ENCODE data around the gene ERP44.

Gene ERP44

DNA sequence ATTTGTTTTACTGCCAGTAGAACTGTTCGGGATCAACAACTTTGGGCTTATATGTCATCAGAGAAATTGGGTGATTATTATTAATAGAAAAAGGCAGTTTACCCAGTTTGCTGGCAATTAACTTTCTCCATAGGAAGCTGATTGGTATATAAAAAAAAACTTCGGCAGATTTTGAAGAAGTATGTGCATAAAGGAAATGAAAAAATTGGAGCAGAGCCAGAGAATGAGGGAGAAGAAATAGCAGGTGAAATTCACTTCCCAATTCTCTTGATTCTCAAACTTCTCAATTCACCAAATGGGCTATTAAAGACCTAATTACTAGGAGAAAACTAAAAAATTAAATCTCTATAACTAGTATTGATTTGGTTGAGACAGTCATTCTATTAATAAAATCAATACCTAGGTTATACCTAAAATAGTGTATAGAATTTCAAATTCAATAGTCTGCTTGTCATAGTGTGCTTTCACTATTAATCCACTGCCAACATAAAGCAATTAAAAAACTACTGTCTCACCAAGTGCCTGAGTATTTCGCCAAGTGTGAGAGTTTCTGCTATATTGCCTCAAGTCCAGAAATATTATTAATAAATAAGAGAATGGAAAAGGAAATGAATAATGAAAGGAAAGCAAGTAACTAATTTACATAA lies 144.8 kb downstream of the ERP44 start:
- no peaks in the 10 kb centered on the region for H3K27me3 ChIP-seq (ENCODE audit: insufficient read depth, poor library complexity, severe bottlenecking)

DNA sequence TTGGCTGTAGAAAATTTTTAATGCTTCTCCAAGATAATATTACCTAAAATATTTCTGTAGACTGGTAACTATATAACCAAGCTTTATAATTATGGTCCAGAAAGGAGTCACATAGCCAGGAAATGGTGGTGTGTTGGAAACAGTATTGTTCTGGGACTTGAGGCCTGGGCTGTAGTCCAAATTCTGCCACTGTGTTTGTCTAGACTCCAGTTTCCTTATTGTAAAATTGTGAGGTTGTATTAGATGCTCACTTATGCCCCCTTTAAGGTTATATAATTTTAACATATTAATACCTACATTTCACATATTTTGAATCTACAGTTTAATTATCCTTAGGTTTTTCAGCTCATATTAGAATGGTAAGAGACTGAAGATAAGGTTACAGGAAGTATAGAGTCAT lies 149.9 kb downstream of the ERP44 start:
- no peak overlapping the region for H3K4me3 ChIP-seq (replicated peaks; ENCODE audit: insufficient read depth, low read length)
- DNase-seq (ENCODE audit: low read depth in 1 of 2, low spot score in 1 of 2), result no peak
- TF ChIP-seq, protein P1, sequence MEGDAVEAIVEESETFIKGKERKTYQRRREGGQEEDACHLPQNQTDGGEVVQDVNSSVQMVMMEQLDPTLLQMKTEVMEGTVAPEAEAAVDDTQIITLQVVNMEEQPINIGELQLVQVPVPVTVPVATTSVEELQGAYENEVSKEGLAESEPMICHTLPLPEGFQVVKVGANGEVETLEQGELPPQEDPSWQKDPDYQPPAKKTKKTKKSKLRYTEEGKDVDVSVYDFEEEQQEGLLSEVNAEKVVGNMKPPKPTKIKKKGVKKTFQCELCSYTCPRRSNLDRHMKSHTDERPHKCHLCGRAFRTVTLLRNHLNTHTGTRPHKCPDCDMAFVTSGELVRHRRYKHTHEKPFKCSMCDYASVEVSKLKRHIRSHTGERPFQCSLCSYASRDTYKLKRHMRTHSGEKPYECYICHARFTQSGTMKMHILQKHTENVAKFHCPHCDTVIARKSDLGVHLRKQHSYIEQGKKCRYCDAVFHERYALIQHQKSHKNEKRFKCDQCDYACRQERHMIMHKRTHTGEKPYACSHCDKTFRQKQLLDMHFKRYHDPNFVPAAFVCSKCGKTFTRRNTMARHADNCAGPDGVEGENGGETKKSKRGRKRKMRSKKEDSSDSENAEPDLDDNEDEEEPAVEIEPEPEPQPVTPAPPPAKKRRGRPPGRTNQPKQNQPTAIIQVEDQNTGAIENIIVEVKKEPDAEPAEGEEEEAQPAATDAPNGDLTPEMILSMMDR (IDR thresholded peaks at IDR 0.05; ENCODE audit: insufficient read depth, low read length), result no peak
- no peaks in the 10 kb centered on the region for H3K27me3 ChIP-seq (ENCODE audit: insufficient read depth, poor library complexity, severe bottlenecking)
- H3K27ac ChIP-seq (replicated peaks), result no peak overlapping the region

More for the DNA sequence above, 144.8 kb downstream of the ERP44 start:
- no peak overlapping the region for H3K27ac ChIP-seq (replicated peaks)
- peak; percentile 20; the same call in 1 of the 2 replicates for TF ChIP-seq SPI1 (IDR thresholded peaks at IDR 0.05; ENCODE audit: borderline replicate concordance, low read depth)
- TF ChIP-seq, protein P1 (IDR thresholded peaks at IDR 0.05; ENCODE audit: insufficient read depth, low read length), result no peak
- DNase-seq (ENCODE audit: low read depth in 1 of 2, low spot score in 1 of 2), result no peak
- no peak overlapping the region for H3K4me3 ChIP-seq (replicated peaks; ENCODE audit: insufficient read depth, low read length)

DNA sequence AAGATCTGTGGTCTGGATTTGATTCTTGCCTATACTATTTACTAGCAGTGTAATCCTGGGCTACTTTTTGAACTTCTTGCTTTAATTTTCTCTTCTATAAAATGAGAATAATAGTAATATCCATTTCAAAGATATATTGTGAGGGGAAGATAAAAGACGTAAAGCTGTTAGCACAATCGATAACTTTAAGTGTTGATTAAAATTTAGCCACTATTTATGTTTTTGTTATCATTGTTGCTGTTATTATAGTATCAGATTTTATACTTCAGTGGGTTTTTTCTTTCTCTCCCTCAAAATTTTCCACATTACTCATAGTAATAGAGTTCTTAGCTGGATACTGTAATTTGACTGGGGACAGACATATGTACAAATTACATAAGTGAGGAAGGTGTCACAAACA lies 150.3 kb downstream of the ERP44 start:
- TF ChIP-seq GABPA (IDR thresholded peaks at IDR 0.05; ENCODE audit: low read depth) (no peak), SPI1 (IDR thresholded peaks at IDR 0.05; ENCODE audit: borderline replicate concordance, low read depth) (no peak), POLR2AphosphoS5 (IDR thresholded peaks at IDR 0.05; ENCODE audit: low read depth) (no peak)
- TF ChIP-seq, protein P1 (IDR thresholded peaks at IDR 0.05; ENCODE audit: insufficient read depth, low read length), result no peak
- TF ChIP-seq, protein P2, sequence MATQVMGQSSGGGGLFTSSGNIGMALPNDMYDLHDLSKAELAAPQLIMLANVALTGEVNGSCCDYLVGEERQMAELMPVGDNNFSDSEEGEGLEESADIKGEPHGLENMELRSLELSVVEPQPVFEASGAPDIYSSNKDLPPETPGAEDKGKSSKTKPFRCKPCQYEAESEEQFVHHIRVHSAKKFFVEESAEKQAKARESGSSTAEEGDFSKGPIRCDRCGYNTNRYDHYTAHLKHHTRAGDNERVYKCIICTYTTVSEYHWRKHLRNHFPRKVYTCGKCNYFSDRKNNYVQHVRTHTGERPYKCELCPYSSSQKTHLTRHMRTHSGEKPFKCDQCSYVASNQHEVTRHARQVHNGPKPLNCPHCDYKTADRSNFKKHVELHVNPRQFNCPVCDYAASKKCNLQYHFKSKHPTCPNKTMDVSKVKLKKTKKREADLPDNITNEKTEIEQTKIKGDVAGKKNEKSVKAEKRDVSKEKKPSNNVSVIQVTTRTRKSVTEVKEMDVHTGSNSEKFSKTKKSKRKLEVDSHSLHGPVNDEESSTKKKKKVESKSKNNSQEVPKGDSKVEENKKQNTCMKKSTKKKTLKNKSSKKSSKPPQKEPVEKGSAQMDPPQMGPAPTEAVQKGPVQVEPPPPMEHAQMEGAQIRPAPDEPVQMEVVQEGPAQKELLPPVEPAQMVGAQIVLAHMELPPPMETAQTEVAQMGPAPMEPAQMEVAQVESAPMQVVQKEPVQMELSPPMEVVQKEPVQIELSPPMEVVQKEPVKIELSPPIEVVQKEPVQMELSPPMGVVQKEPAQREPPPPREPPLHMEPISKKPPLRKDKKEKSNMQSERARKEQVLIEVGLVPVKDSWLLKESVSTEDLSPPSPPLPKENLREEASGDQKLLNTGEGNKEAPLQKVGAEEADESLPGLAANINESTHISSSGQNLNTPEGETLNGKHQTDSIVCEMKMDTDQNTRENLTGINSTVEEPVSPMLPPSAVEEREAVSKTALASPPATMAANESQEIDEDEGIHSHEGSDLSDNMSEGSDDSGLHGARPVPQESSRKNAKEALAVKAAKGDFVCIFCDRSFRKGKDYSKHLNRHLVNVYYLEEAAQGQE (IDR thresholded peaks at IDR 0.05; ENCODE audit: insufficient replicate concordance, low read depth), result no peak
- DNase-seq (ENCODE audit: low read depth in 1 of 2, low spot score in 1 of 2), result no peak
- no peak overlapping the region for H3K4me3 ChIP-seq (replicated peaks; ENCODE audit: insufficient read depth, low read length)
- H3K27me3 ChIP-seq (ENCODE audit: insufficient read depth, poor library complexity, severe bottlenecking), result no peaks in the 10 kb centered on the region
- H3K27ac ChIP-seq (replicated peaks), result no peak overlapping the region

DNA sequence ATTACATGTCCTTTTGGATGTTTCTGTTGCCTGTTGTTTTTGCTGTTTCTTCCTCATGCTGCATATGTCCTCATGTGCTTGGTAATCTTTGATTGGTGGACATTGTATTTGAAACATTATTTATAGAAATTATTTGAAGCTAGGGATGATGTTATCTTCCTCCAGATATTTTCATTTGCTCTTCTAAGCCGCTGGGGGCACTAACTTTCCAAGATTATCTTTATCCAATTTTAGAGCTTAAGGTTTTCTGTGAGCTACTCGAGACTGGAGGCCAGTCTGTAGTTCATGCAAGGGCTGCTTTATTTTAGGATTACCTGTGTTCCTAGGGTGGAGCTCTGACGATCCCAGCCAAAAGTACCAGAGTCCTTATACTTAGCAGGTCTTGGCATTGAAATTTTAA lies 151.4 kb downstream of the ERP44 start:
- TF ChIP-seq, protein P2 (IDR thresholded peaks at IDR 0.05; ENCODE audit: insufficient replicate concordance, low read depth), result no peak
- TF ChIP-seq GABPA (IDR thresholded peaks at IDR 0.05; ENCODE audit: low read depth) (no peak), POLR2AphosphoS5 (IDR thresholded peaks at IDR 0.05; ENCODE audit: low read depth) (no peak), SPI1 (IDR thresholded peaks at IDR 0.05; ENCODE audit: borderline replicate concordance, low read depth) (no peak)
- TF ChIP-seq, protein P1 (IDR thresholded peaks at IDR 0.05; ENCODE audit: insufficient read depth, low read length), result no peak
- Histone ChIP-seq H3K27me3 (ENCODE audit: insufficient read depth, poor library complexity, severe bottlenecking) (no peaks in the 10 kb centered on the region), H3K27ac (replicated peaks) (no peak overlapping the region), H3K4me3 (replicated peaks; ENCODE audit: insufficient read depth, low read length) (no peak overlapping the region)
- no peak for DNase-seq (ENCODE audit: low read depth in 1 of 2, low spot score in 1 of 2)
